SK-N-MC (cell line): ENCODE results near the gene KANSL3.

Experiments
- EZH2 ChIP-seq: fragments of 200-600 bp; sonication (generic); IDR thresholded peaks from one replicate; pipeline ENCODE4 v1.6.1; 2017; ENCODE audit warnings: antibody characterized with exemption
- FOXP2 ChIP-seq: optimal IDR thresholded peaks from 2 replicates; pipeline ENCODE3; 2011; ENCODE audit warnings: mild to moderate bottlenecking, moderate library complexity; ENCODE audit not compliant: insufficient read depth; ENCODE audit errors: extremely low read length, control extremely low read depth
- POLR2AphosphoS5 ChIP-seq: IDR thresholded peaks from 2 replicates; pipeline ENCODE4 v1.6.1; 2012; ENCODE audit warnings: mild to moderate bottlenecking, low read depth, low read length, borderline replicate concordance

GRCh38 chr2:96668771-96669170, 30.7 kb upstream of the KANSL3 start:
- TF ChIP-seq POLR2AphosphoS5 = no peak
- TF ChIP-seq EZH2 = no peak
- no peak for TF ChIP-seq FOXP2
